IPS-20b (cell line): Measurements from ENCODE around the gene RNF167.
A peak's percentile ranks its signal among the peaks of the same experiment; 100 is the strongest.

Experiments used
- H3K27ac ChIP-seq: one replicate; pipeline ENCODE4 v1.5.1; 2013; ENCODE audit warnings: low read length
- H3K27me3 ChIP-seq: 2 replicates; pipeline ENCODE4 v1.6.1; 2013; ENCODE audit warnings: mild to moderate bottlenecking, low read length, inconsistent platforms; ENCODE audit not compliant: insufficient read depth
- H3K36me3 ChIP-seq: 2 replicates; pipeline ENCODE4 v1.6.1; 2013; ENCODE audit warnings: low read depth, mild to moderate bottlenecking, inconsistent platforms, low read length, moderate library complexity; ENCODE audit not compliant: insufficient read depth
- H3K4me1 ChIP-seq: 2 replicates; pipeline ENCODE4 v1.6.1; 2013; ENCODE audit warnings: mild to moderate bottlenecking, control low read depth, inconsistent platforms, low read length, moderate library complexity; ENCODE audit not compliant: insufficient read depth
- H3K4me3 ChIP-seq: 2 replicates; pipeline ENCODE4 v1.5.1; 2013; ENCODE audit warnings: mild to moderate bottlenecking, low read length, inconsistent platforms
- H3K9ac ChIP-seq: 2 replicates; pipeline ENCODE4 v1.6.1; 2013; ENCODE audit warnings: low read depth, mild to moderate bottlenecking, inconsistent platforms, low read length, moderate library complexity
- H3K9me3 ChIP-seq: 2 replicates; pipeline ENCODE4 v1.6.1; 2013; ENCODE audit warnings: mild to moderate bottlenecking, low read depth, low read length, inconsistent platforms; ENCODE audit not compliant: insufficient read depth

RNF167 gene

DNA sequence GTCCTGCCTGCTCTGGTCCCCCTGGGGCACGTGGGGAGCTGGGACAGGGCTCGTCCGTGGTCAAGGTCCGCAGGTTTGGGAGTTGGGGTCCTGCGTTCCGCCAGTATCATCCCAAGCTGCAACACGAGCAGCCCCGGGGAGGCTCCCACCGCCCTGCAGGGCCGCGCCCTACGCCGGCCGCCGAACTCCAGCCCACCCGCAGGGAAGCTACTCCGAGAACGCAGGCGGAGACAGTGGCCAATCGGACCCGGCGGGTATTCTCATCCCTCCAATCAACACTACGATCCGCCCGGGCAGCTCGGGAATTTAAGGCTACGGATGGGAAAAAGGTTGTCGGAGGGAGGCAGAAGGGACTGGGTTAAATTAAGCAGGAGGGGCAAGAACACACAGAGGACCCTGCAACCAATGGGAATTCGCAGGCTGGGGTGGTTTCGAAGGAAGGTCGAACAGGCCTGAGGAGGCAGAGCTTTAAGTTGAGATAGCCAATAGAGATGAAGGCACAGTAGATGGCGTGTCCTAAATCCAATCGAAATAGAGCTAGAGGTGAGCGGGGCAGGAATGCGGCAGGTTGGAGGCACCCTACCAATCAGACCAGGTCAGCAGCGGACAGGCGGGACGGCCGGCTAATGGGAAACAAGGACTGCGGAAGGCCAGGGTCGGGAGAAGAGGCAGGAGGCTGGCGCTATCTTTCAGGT is 26.9 kb downstream of the RNF167 start:
- H3K9me3 ChIP-seq = no peaks in the 10 kb centered on the region
- H3K36me3 ChIP-seq = peaks cover 21% of the 10 kb centered on the region
- peaks cover 8% of the 10 kb centered on the region for H3K4me1 ChIP-seq
- peak overlapping the region; percentile 96 for H3K9ac ChIP-seq
- peak overlapping the region; percentile 77 for H3K27ac ChIP-seq
- peak overlapping the region; percentile 91 for H3K4me3 ChIP-seq
- peaks cover 15% of the 10 kb centered on the region; the same call in 1 of the 2 replicates for H3K27me3 ChIP-seq

- Histone ChIP-seq H3K4me1 (peaks cover 8% of the 10 kb centered on the region), H3K9ac (peak within 1 kb of the TSS; percentile 96), H3K9me3 (no peaks in the 10 kb centered on the region), H3K4me3 (peak within 1 kb of the TSS; percentile 91), H3K27ac (peak within 1 kb of the TSS; percentile 86), H3K27me3 (peaks cover 24% of the 10 kb centered on the region; the same call in 1 of the 2 replicates), H3K36me3 (peaks cover 21% of the 10 kb centered on the region)
These were observed 27.7 kb downstream of the RNF167 start, which contains the start of gene SPAG7 for GRCh38 chr17:4967539-4968485. Gene SPAG7 (minus strand): TSS chr17:4967817. CDS start chr17:4967804, 13 bp downstream.

DNA sequence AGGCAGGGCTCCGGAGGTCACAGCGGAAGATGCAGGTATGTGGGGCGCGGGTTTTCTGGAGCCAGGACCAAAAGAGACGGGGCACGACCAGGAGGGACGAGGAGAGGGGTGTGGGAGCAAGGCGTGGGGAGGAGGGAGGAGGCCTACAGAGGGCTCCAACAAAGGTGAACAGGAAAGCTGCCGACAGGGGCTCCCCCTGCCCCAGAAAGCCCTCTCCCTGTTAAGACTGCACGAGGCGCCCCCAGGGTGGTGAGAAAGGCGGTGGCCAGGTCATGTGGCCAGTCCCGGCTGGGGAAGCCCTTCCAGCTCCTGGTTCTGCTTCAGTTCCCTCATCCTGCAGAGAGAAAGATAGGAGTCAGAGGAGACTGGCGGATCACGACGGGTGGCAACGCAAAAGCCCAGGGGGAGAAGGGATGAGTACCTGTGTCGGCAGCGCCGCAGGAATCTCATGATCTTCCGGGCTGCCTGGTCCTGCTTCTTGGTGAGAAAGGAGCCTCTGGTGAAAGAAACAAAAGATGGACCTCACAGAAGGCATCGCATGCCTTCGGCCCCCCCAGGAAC is 28.5 kb downstream of the RNF167 start:
- H3K4me3 ChIP-seq = peak overlapping the region; percentile 91
- no peaks in the 10 kb centered on the region for H3K9me3 ChIP-seq
- H3K27me3 ChIP-seq = peaks cover 31% of the 10 kb centered on the region; the same call in 1 of the 2 replicates
- H3K27ac ChIP-seq = peak overlapping the region; percentile 86
- H3K36me3 ChIP-seq = peaks cover 21% of the 10 kb centered on the region
- peak overlapping the region; percentile 96 for H3K9ac ChIP-seq
- peaks cover 12% of the 10 kb centered on the region for H3K4me1 ChIP-seq

DNA sequence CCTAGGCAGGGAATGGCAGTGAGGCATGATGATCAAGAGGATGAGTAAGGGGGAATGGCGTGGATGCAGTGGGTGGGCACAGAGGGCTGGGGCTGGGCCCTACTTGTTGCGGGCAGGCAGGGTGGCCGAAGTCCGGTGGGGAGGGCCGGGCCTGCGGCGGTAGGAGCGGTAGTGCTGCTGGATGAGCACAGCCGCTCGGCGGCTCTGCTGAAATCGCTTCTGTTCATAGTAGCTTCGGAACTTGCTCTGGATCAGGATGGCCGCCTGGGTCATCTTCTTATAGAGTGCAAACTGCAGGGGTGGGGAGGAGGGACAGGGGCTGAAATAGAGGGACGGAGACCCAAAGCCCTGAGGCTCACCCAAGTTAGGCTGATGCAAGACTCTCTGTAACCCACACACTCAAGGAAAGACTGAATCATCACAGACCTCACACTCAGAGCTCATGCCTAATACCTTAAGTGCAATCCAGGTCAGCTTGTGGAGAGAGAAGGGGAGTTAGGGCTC is 29.0 kb downstream of the RNF167 start:
- Histone ChIP-seq H3K27ac (peak overlapping the region; percentile 86), H3K36me3 (peaks cover 21% of the 10 kb centered on the region), H3K4me3 (peak overlapping the region; percentile 91)

DNA sequence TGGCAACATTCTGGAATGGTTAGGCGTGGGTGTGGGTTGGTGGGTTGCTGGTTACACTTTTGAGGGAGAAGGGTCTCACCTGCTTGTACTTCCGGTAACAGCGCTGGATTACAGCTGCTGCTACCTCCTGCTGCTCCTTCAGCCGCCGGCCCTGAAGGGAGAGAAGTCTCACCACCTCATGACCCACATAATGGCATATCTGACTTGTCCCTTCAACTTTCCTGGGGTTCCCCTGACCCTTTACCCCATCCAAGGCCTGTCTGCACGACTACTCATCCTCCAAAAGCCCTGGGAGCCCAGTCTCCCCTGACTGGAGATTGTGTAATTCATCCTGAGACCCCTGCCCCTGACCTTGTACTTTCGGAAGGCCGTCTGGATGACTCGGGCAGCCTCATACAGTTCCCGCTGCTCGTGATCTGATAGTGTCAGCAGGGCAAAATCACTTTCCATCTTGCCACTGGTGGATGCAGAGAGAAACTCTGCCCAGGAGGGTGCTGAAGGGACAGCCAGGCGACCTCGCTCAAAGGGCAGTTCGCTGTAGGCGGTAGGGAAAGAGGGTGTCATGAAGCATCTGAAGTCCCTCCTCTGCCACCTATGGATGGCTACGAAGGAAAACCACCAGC is 29.6 kb downstream of the RNF167 start:
- Histone ChIP-seq H3K4me1 (peaks cover 12% of the 10 kb centered on the region), H3K36me3 (peaks cover 21% of the 10 kb centered on the region), H3K9ac (peak overlapping the region; percentile 96; the same call in 1 of the 2 replicates), H3K27ac (no peak overlapping the region), H3K27me3 (peaks cover 42% of the 10 kb centered on the region), H3K4me3 (peak overlapping the region; percentile 91), H3K9me3 (no peaks in the 10 kb centered on the region)

More for the DNA sequence above, 29.0 kb downstream of the RNF167 start:
- Histone ChIP-seq H3K4me1 (peaks cover 12% of the 10 kb centered on the region), H3K27me3 (peaks cover 36% of the 10 kb centered on the region), H3K9ac (peak overlapping the region; percentile 96), H3K9me3 (no peaks in the 10 kb centered on the region)

DNA sequence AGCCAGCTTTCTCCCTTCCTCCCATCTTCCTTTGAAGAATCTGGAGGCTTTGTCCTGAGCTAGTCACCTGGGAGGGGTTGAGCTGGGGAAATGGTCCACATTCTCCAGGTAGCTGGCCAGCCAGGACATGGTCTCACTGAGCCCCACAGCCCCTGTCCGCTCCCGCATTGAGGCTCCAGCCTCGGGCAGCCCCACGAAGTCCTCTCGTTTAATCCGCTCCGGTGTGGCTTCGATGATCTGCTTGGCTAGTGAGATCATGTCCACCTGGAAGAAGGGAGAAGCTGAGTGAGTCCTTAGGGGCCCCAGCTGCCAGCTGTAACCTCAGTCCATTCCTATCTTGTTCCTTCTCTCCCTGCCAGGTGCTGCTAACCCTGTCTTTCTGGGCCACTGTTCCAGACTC is 30.2 kb downstream of the RNF167 start:
- Histone ChIP-seq H3K36me3 (peaks cover 19% of the 10 kb centered on the region), H3K4me1 (peaks cover 12% of the 10 kb centered on the region), H3K27me3 (peaks cover 48% of the 10 kb centered on the region), H3K9ac (no peak overlapping the region), H3K27ac (no peak overlapping the region), H3K4me3 (no peak overlapping the region), H3K9me3 (no peaks in the 10 kb centered on the region)

- Histone ChIP-seq H3K4me3 (no peak overlapping the region), H3K27ac (no peak overlapping the region), H3K27me3 (peaks cover 64% of the 10 kb centered on the region), H3K36me3 (peaks cover 16% of the 10 kb centered on the region; the same call in 1 of the 2 replicates), H3K9ac (no peak overlapping the region), H3K4me1 (peaks cover 7% of the 10 kb centered on the region), H3K9me3 (no peaks in the 10 kb centered on the region)
These were observed 31.8 kb downstream of the RNF167 start for GRCh38 chr17:4971826-4972225.

DNA sequence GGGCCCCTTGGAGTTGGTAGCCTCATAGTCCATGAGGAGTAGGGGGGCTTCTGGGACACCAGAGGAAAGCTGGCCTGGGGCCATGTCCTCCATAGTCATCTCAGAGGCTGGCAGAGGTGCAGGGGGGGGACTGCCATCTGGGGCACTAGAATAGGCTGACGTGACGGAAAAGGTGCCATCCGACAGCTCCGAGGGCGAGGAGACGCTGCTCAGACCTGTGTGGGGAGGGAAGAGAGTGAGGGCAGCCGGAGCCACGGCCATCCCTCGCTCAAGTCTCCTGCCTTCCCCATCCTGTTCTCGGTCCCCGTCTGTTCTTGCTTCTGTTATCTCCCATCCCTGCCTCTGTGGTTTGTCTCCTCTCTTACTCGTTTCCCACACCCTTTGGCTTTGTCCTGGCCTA is 32.3 kb downstream of the RNF167 start:
- H3K9me3 ChIP-seq = no peaks in the 10 kb centered on the region
- peaks cover 69% of the 10 kb centered on the region for H3K27me3 ChIP-seq
- no peak overlapping the region for H3K4me3 ChIP-seq
- H3K27ac ChIP-seq = no peak overlapping the region
- no peak overlapping the region for H3K9ac ChIP-seq
- peaks cover 7% of the 10 kb centered on the region for H3K4me1 ChIP-seq
- H3K36me3 ChIP-seq = peaks cover 16% of the 10 kb centered on the region; the same call in 1 of the 2 replicates

DNA sequence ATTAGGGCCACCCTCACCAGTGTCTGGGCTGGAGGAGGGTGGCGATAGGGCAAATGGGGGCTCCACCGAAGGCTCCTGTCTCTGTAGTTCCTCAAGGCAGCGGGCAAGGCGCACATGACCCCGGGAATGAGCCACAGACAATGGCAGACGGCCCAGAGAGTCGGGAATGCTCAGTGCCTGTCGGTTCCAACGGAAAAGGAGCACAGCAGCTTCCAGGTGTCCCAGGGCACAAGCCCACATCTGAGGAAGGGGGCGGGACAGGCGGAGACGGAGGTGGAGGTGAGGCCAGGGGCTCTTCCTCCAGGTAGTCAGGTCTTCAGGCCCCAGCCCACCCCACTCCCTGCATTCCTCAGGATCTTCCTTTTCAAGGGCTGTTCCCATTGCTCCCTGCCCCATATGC is 32.7 kb downstream of the RNF167 start:
- peaks cover 73% of the 10 kb centered on the region for H3K27me3 ChIP-seq
- H3K36me3 ChIP-seq = peaks cover 16% of the 10 kb centered on the region; the same call in 1 of the 2 replicates
- no peaks in the 10 kb centered on the region for H3K9me3 ChIP-seq

DNA sequence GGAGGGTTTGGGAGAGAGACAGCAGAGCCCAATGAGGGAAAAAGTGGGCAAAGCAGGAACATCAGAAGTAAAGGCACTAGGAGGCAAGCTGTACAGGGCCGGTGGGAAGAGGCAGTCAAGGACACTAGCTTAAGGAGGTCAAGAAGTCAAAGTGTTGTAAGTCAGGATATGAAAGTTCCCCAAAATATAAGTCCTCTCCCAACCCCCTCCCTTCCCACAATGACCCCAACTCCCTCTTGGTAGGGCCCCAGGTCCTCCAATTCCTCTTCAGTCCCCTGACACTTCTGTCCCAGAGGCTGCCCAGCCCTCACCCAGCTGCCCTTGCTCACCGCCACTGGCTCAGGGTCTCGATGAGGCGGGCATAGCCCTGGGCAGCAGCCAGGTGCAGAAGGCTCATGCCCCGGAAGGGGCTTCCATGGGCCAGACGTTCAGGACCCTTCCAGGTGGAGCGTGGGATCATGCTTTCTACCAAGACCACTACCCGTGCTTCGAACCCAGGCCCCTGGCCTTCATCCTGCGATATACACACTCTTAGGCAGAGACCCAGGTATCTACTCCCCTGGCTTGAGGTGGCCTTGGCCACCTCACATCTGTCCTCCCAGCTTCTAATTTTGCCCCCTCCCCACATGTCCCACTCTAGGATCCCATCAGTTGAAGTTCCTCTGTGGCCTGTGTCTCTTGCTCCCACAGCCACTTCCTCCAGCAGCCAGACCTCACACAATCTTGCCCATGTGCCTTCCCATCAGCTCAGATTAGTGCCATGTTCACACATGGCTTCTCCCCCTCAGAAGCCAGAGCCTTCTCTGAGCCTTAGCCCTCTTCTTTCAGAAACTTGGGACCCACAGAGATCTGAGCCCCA is 33.4 kb downstream of the RNF167 start:
- H3K4me3 ChIP-seq = no peak overlapping the region
- H3K36me3 ChIP-seq = peaks cover 16% of the 10 kb centered on the region; the same call in 1 of the 2 replicates
- H3K9me3 ChIP-seq = no peaks in the 10 kb centered on the region
- H3K4me1 ChIP-seq = peaks cover 7% of the 10 kb centered on the region
- no peak overlapping the region for H3K9ac ChIP-seq
- peaks cover 80% of the 10 kb centered on the region for H3K27me3 ChIP-seq
- no peak overlapping the region for H3K27ac ChIP-seq

More for the DNA sequence above, 32.7 kb downstream of the RNF167 start:
- Histone ChIP-seq H3K4me3 (no peak overlapping the region), H3K4me1 (peaks cover 7% of the 10 kb centered on the region), H3K9ac (no peak overlapping the region), H3K27ac (no peak overlapping the region)
